Subcutaneous abdominal adipose tissue (tissue), 5 donors: Measurements from ENCODE around the gene MLXIP.

ENCODE experiments used
- H3K27ac ChIP-seq: one replicate; pipeline ENCODE4 v1.7.0; 2013; ENCODE audit warnings: low read depth, mild to moderate bottlenecking, inconsistent platforms, low read length, moderate library complexity
- H3K27me3 ChIP-seq, 5 donors: one replicate each; pipeline ENCODE4 v1.7.0; 2013; ENCODE audit warnings: low read length in 5 of 5, inconsistent platforms in 1 of 5; ENCODE audit not compliant: control insufficient read depth in 5 of 5, insufficient read depth in 4 of 5
- H3K36me3 ChIP-seq, 5 donors: one replicate each; pipeline ENCODE4 v1.7.0; 2013; ENCODE audit warnings: low read length in 5 of 5; ENCODE audit not compliant: control insufficient read depth in 5 of 5, insufficient read depth in 5 of 5
- H3K4me1 ChIP-seq, 5 donors: one replicate each; pipeline ENCODE4 v1.7.0; 2013; ENCODE audit warnings: low read length in 5 of 5, mild to moderate bottlenecking in 3 of 5, moderate library complexity in 1 of 5; ENCODE audit not compliant: control insufficient read depth in 5 of 5, insufficient read depth in 5 of 5
- H3K4me3 ChIP-seq, 5 donors: one replicate each; pipeline ENCODE4 v1.7.0; 2013; ENCODE audit warnings: low read length in 5 of 5, low read depth in 1 of 5
- H3K9ac ChIP-seq, 5 donors: one replicate each; pipeline ENCODE4 v1.7.0; 2013; ENCODE audit warnings: low read length in 5 of 5, mild to moderate bottlenecking in 4 of 5, moderate library complexity in 3 of 5
- H3K9me3 ChIP-seq, 5 donors: one replicate each; pipeline ENCODE4 v1.7.0; 2013; ENCODE audit warnings: low read length in 5 of 5; ENCODE audit not compliant: control insufficient read depth in 5 of 5
- donor health status: healthy.
- donor health status: healthy.
- donor health status: healthy.
- donor health status: healthy.
- donor health status: healthy.

MLXIP gene

GRCh38 chr12:122094735-122095631, 16.4 kb downstream of the MLXIP start:
- Histone ChIP-seq H3K9ac (no peak overlapping the region), H3K27me3 (no peaks in the 10 kb centered on the region), H3K4me3 (no peak overlapping the region), H3K9me3 (no peaks in the 10 kb centered on the region), H3K27ac (no peak overlapping the region), H3K4me1 (peaks cover 8 to 79% (median 59%) of the 10 kb centered on the region in 5 donors), H3K36me3 (no peaks in the 10 kb centered on the region)

- Histone ChIP-seq H3K27me3 (no peaks in the 10 kb centered on the region), H3K9ac (no peak overlapping the region), H3K4me3 (no peak overlapping the region), H3K4me1 (peaks cover 8 to 70% (median 52%) of the 10 kb centered on the region in 5 donors), H3K27ac (no peak overlapping the region), H3K36me3 (no peaks in the 10 kb centered on the region), H3K9me3 (no peaks in the 10 kb centered on the region)
Observed at GRCh38 chr12:122096014-122096413, 17.5 kb downstream of the MLXIP start.

GRCh38 chr12:122096591-122097149, 18.1 kb downstream of the MLXIP start:
- no peaks in the 10 kb centered on the region for H3K36me3 ChIP-seq

GRCh38 chr12:122097584-122097926, 19.0 kb downstream of the MLXIP start:
- H3K4me1 ChIP-seq, result peaks cover 8 to 60% (median 49%) of the 10 kb centered on the region in 5 donors
- H3K27me3 ChIP-seq, result no peaks in the 10 kb centered on the region
- H3K36me3 ChIP-seq, result no peaks in the 10 kb centered on the region
- no peak overlapping the region for H3K4me3 ChIP-seq
- H3K27ac ChIP-seq, result peak overlapping the region; percentile 54
- peak overlapping the region in 1 of 5 donors; percentile 19 for H3K9ac ChIP-seq
- H3K9me3 ChIP-seq, result no peaks in the 10 kb centered on the region

More at GRCh38 chr12:122096591-122097149, 18.1 kb downstream of the MLXIP start:
- H3K4me1 ChIP-seq, result peaks cover 8 to 64% (median 46%) of the 10 kb centered on the region in 5 donors
- H3K9me3 ChIP-seq, result no peaks in the 10 kb centered on the region
- no peak overlapping the region for H3K9ac ChIP-seq
- H3K27me3 ChIP-seq, result no peaks in the 10 kb centered on the region
- no peak overlapping the region for H3K27ac ChIP-seq
- no peak overlapping the region for H3K4me3 ChIP-seq

GRCh38 chr12:122097927-122098756, 19.6 kb downstream of the MLXIP start:
- Histone ChIP-seq H3K27me3 (no peaks in the 10 kb centered on the region), H3K27ac (peak overlapping the region; percentile 54), H3K36me3 (no peaks in the 10 kb centered on the region), H3K4me1 (peaks cover 8 to 54% (median 50%) of the 10 kb centered on the region in 5 donors), H3K9ac (peak overlapping the region in 2 of 5 donors; percentile 19 to 57), H3K9me3 (no peaks in the 10 kb centered on the region), H3K4me3 (peak overlapping the region in 3 of 5 donors; percentile 11 to 32 (median 19))

- no peaks in the 10 kb centered on the region for H3K36me3 ChIP-seq
- no peaks in the 10 kb centered on the region for H3K27me3 ChIP-seq
- peaks cover 8 to 54% (median 46%) of the 10 kb centered on the region in 5 donors for H3K4me1 ChIP-seq
- H3K9me3 ChIP-seq, result no peaks in the 10 kb centered on the region
- no peak overlapping the region for H3K4me3 ChIP-seq
- H3K27ac ChIP-seq, result no peak overlapping the region
- H3K9ac ChIP-seq, result no peak overlapping the region
Observed at GRCh38 chr12:122099280-122099749, 20.8 kb downstream of the MLXIP start.

GRCh38 chr12:122099856-122100255, 21.3 kb downstream of the MLXIP start:
- H3K9ac ChIP-seq, result no peak overlapping the region
- peaks cover 8 to 52% (median 48%) of the 10 kb centered on the region in 5 donors for H3K4me1 ChIP-seq
- no peaks in the 10 kb centered on the region for H3K36me3 ChIP-seq
- H3K27ac ChIP-seq, result no peak overlapping the region
- H3K4me3 ChIP-seq, result no peak overlapping the region
- no peaks in the 10 kb centered on the region for H3K9me3 ChIP-seq
- no peaks in the 10 kb centered on the region for H3K27me3 ChIP-seq

GRCh38 chr12:122100568-122100967, 22.0 kb downstream of the MLXIP start:
- no peak overlapping the region for H3K4me3 ChIP-seq
- H3K4me1 ChIP-seq, result peaks cover 8 to 51% (median 47%) of the 10 kb centered on the region in 5 donors
- H3K27ac ChIP-seq, result no peak overlapping the region
- no peaks in the 10 kb centered on the region for H3K27me3 ChIP-seq
- H3K36me3 ChIP-seq, result no peaks in the 10 kb centered on the region
- H3K9me3 ChIP-seq, result no peaks in the 10 kb centered on the region
- no peak overlapping the region for H3K9ac ChIP-seq

- Histone ChIP-seq H3K9ac (no peak overlapping the region), H3K9me3 (no peaks in the 10 kb centered on the region), H3K4me1 (peaks cover 8 to 51% (median 42%) of the 10 kb centered on the region in 5 donors), H3K27me3 (no peaks in the 10 kb centered on the region), H3K36me3 (no peaks in the 10 kb centered on the region), H3K27ac (no peak overlapping the region), H3K4me3 (no peak overlapping the region)
Observed at GRCh38 chr12:122102331-122102730, 23.8 kb downstream of the MLXIP start.
